GM18499 (cell line): ENCODE data around the gene SQSTM1.
"Not testable (repeated sequence)": the region's sequence is repeated elsewhere in the genome, so short reads cannot be mapped to it uniquely, and the experiment has no call there.

Source experiments
- ATAC-seq: cut with Tn5 transposase; IDR thresholded peaks from one replicate; pipeline ENCODE4 v1.9.1; 2021; ENCODE audit warnings: moderate number of reproducible peaks; ENCODE audit not compliant: insufficient read depth, unreplicated experiment

The SQSTM1 gene

GRCh38 chr5:179820483-179821297, at the start of gene SQSTM1:
Gene SQSTM1 (plus strand): TSS chr5:179820905. CDS start chr5:179820937, 32 bp downstream.
- no peak for ATAC-seq

GRCh38 chr5:179771311-179771895, 49.3 kb upstream of the SQSTM1 start:
- ATAC-seq = no peak

- no peak for ATAC-seq
Observed at GRCh38 chr5:179772351-179772750, 48.4 kb upstream of the SQSTM1 start.

GRCh38 chr5:179773686-179774040, 47.0 kb upstream of the SQSTM1 start:
- ATAC-seq = no peak

- ATAC-seq = no peak
Observed at GRCh38 chr5:179774442-179774841, 46.3 kb upstream of the SQSTM1 start.

GRCh38 chr5:179776411-179776938, 44.2 kb upstream of the SQSTM1 start:
- ATAC-seq = no peak

GRCh38 chr5:179777456-179777855, 43.2 kb upstream of the SQSTM1 start:
- no peak for ATAC-seq

GRCh38 chr5:179777909-179778308, 42.8 kb upstream of the SQSTM1 start:
- ATAC-seq = no peak

GRCh38 chr5:179778591-179778990, 42.1 kb upstream of the SQSTM1 start:
- ATAC-seq = no peak

GRCh38 chr5:179779826-179780225, 40.9 kb upstream of the SQSTM1 start:
- ATAC-seq = no peak

GRCh38 chr5:179780362-179780761, 40.3 kb upstream of the SQSTM1 start:
- ATAC-seq = no peak

- ATAC-seq = no peak
Observed at GRCh38 chr5:179781846-179782245, 38.9 kb upstream of the SQSTM1 start.

- ATAC-seq = no peak
Observed at GRCh38 chr5:179783128-179783527, 37.6 kb upstream of the SQSTM1 start.

- ATAC-seq = no peak
Observed at GRCh38 chr5:179786861-179787260, 33.8 kb upstream of the SQSTM1 start.

- no peak for ATAC-seq
Observed at GRCh38 chr5:179788193-179788854, 32.4 kb upstream of the SQSTM1 start.

GRCh38 chr5:179789278-179789677, 31.4 kb upstream of the SQSTM1 start:
- not testable (repeated sequence) for ATAC-seq

GRCh38 chr5:179791881-179792611, 28.7 kb upstream of the SQSTM1 start:
- ATAC-seq = no peak

GRCh38 chr5:179792612-179793467, 27.9 kb upstream of the SQSTM1 start:
- ATAC-seq = no peak

GRCh38 chr5:179793468-179794139, 27.1 kb upstream of the SQSTM1 start, which contains the start of gene LTC4S:
Gene LTC4S (plus strand): TSS chr5:179793986. CDS start chr5:179794081, 95 bp downstream.
- ATAC-seq = no peak
